Trophoblast cell (in vitro differentiated cells and primary cell): ENCODE results near the gene GLB1L3.

Source experiments
- DNase-seq, 2 donors: peaks; one replicate each; pipeline ENCODE4 v3.0.0-alpha.2; 2016
- H2AFZ ChIP-seq: 2 replicates; pipeline ENCODE4 v1.6.1; 2013; ENCODE audit warnings: low read length, moderate library complexity, mild to moderate bottlenecking; ENCODE audit not compliant: insufficient read depth, poor library complexity
- H2AK5ac ChIP-seq: 2 replicates; pipeline ENCODE4 v1.6.1; 2013; ENCODE audit warnings: mild to moderate bottlenecking, low read length
- H2BK120ac ChIP-seq: 2 replicates; pipeline ENCODE4 v1.6.1; 2013; ENCODE audit warnings: low read length, mild to moderate bottlenecking, moderate library complexity; ENCODE audit not compliant: insufficient read depth, poor library complexity
- H2BK12ac ChIP-seq: 2 replicates; pipeline ENCODE4 v1.6.1; 2013; ENCODE audit warnings: mild to moderate bottlenecking, low read length, moderate library complexity
- H2BK5ac ChIP-seq: 2 replicates; pipeline ENCODE4 v1.6.1; 2013; ENCODE audit warnings: low read length, low read depth, moderate library complexity, mild to moderate bottlenecking; ENCODE audit not compliant: poor library complexity
- H3K14ac ChIP-seq: 2 replicates; pipeline ENCODE4 v1.6.1; 2013; ENCODE audit warnings: mild to moderate bottlenecking, low read length
- H3K18ac ChIP-seq: 2 replicates; pipeline ENCODE4 v1.6.1; 2013; ENCODE audit warnings: mild to moderate bottlenecking, low read length
- H3K23ac ChIP-seq: 2 replicates; pipeline ENCODE4 v1.6.1; 2013; ENCODE audit warnings: low read length
- H3K27ac ChIP-seq: 2 replicates; pipeline ENCODE4 v1.5.1; 2013; ENCODE audit warnings: low read depth, mild to moderate bottlenecking, inconsistent platforms, low read length, moderate library complexity
- H3K27me3 ChIP-seq: 2 replicates; pipeline ENCODE4 v1.6.1; 2013; ENCODE audit warnings: inconsistent platforms, mild to moderate bottlenecking, low read length, moderate library complexity; ENCODE audit not compliant: insufficient read depth
- H3K36me3 ChIP-seq, 2 experiments: 1 replicate in 1 of 2; 2 replicates in 1 of 2; pipeline ENCODE4 v1.6.1; 2013; ENCODE audit warnings: low read length in 2 of 2, mild to moderate bottlenecking in 2 of 2, moderate library complexity in 1 of 2; ENCODE audit not compliant: insufficient read depth in 2 of 2, control insufficient read depth in 1 of 2
- H3K4ac ChIP-seq: 2 replicates; pipeline ENCODE4 v1.6.1; 2013; ENCODE audit warnings: low read depth, mild to moderate bottlenecking, low read length, moderate library complexity
- H3K4me1 ChIP-seq, 2 experiments: 1 replicate in 1 of 2; 2 replicates in 1 of 2; pipeline ENCODE4 v1.6.1; 2013; ENCODE audit warnings: low read length in 2 of 2, mild to moderate bottlenecking in 2 of 2, moderate library complexity in 1 of 2; ENCODE audit not compliant: insufficient read depth in 2 of 2, control insufficient read depth in 1 of 2
- H3K4me2 ChIP-seq: 2 replicates; pipeline ENCODE4 v1.6.1; 2013; ENCODE audit warnings: inconsistent platforms, mild to moderate bottlenecking, low read length, moderate library complexity
- H3K4me3 ChIP-seq: 2 replicates; pipeline ENCODE4 v1.5.1; 2013; ENCODE audit warnings: mild to moderate bottlenecking, low read depth, low read length, inconsistent platforms
- H3K79me1 ChIP-seq: one replicate; pipeline ENCODE4 v1.6.1; 2013; ENCODE audit warnings: low read length
- H3K79me2 ChIP-seq: 2 replicates; pipeline ENCODE4 v1.6.1; 2013; ENCODE audit warnings: low read length, mild to moderate bottlenecking; ENCODE audit not compliant: control insufficient read depth, insufficient read depth, poor library complexity
- H3K9ac ChIP-seq: 2 replicates; pipeline ENCODE4 v1.6.1; 2013; ENCODE audit warnings: mild to moderate bottlenecking, low read length
- H3K9me3 ChIP-seq: 2 replicates; pipeline ENCODE4 v1.6.1; 2013; ENCODE audit warnings: low read depth, mild to moderate bottlenecking, control low read depth, inconsistent platforms, low read length; ENCODE audit not compliant: insufficient read depth
- H4K12ac ChIP-seq: 2 replicates; pipeline ENCODE4 v1.6.1; 2013; ENCODE audit warnings: low read depth, mild to moderate bottlenecking, low read length, moderate library complexity
- H4K8ac ChIP-seq: 2 replicates; pipeline ENCODE4 v1.6.1; 2013; ENCODE audit warnings: low read depth, mild to moderate bottlenecking, low read length, moderate library complexity
- H4K91ac ChIP-seq: one replicate; pipeline ENCODE4 v1.6.1; 2013; ENCODE audit warnings: low read depth, mild to moderate bottlenecking, low read length, moderate library complexity
- WGBS: extraction: QIAGEN DNeasy Blood & Tissue Kit; methylation state at CpG from one replicate; pipeline ENCODE4 v1.1.7; 2013; ENCODE audit warnings: missing lambda C conversion rate; ENCODE audit not compliant: insufficient read length, insufficient coverage; ENCODE audit errors: extremely low coverage; 5-methylcytosine and 5-hydroxymethylcytosine counted together

The GLB1L3 gene

DNA sequence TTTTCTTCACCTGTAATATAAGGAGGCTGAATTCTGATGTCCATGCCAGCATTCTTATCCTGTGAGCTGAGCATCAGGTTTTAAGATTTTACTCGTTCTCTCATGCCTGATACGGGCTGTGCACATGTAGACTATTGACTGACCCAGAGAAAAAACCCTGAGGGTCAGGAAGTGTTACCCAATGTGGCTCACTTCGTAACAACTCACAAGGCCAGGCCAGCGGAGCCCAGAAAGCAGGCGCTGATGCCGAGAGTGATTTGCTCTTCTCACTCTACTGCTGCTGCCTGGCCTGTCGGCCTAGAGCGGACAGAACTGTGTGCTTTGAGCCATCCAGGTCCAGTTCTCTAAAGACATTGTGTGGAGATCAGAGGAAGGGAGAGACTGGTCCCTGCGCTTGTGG, 33.8 kb upstream of the GLB1L3 start:
- Histone ChIP-seq H2BK5ac (no peak overlapping the region), H2AFZ (no peak overlapping the region), H3K79me2 (no peaks in the 10 kb centered on the region), H3K23ac (no peak overlapping the region), H4K8ac (no peak overlapping the region), H3K9ac (no peak overlapping the region), H3K36me3 (peaks cover 36 to 49% of the 10 kb centered on the region in 2 experiments), H3K9me3 (no peaks in the 10 kb centered on the region), H3K4me2 (no peak overlapping the region), H3K14ac (no peak overlapping the region), H3K79me1 (no peaks in the 10 kb centered on the region), H3K4me1 (peaks cover 2 to 8% of the 10 kb centered on the region in 2 experiments), H4K12ac (no peak overlapping the region), H3K4ac (no peak overlapping the region), H2BK12ac (no peak overlapping the region), H2BK120ac (no peak overlapping the region), H3K18ac (no peak overlapping the region), H4K91ac (no peak overlapping the region), H3K27me3 (no peaks in the 10 kb centered on the region), H2AK5ac (no peak overlapping the region), H3K27ac (no peak overlapping the region), H3K4me3 (no peak overlapping the region)
- DNase-seq = peak; percentile 95 to 98
- WGBS = no CpG with 5 or more reads among the region's 9 CpGs

DNA sequence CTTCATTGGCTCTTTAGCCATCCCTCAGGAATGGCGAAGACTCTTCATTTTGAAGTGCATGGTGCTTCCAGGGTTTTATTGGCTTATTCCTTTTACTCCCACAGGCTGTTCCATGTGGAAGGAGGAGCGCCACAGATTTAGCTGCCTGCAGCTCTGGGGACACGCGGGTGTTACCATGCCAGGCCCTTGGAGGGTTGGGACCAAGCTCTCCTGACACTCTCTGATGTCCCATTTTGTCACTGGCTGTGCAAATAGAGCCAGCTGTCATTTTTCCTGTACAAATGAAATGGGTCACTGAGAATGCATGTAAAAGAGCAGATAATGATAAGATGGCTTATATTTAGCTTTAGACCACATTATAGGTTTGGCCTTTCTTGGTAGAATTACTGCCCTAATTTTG, 32.3 kb upstream of the GLB1L3 start:
- Histone ChIP-seq H3K27ac (no peak overlapping the region), H3K4me2 (no peak overlapping the region), H3K9ac (no peak overlapping the region), H2BK12ac (no peak overlapping the region), H2BK120ac (no peak overlapping the region), H3K4me3 (no peak overlapping the region), H3K79me2 (no peaks in the 10 kb centered on the region), H2BK5ac (no peak overlapping the region), H4K91ac (no peak overlapping the region), H2AK5ac (no peak overlapping the region), H4K8ac (no peak overlapping the region), H3K4ac (no peak overlapping the region), H3K18ac (no peak overlapping the region), H3K9me3 (no peaks in the 10 kb centered on the region), H2AFZ (no peak overlapping the region), H3K14ac (no peak overlapping the region), H3K79me1 (no peaks in the 10 kb centered on the region), H3K23ac (no peak overlapping the region), H3K36me3 (peaks cover 36 to 60% of the 10 kb centered on the region in 2 experiments), H3K4me1 (peaks cover 0 to 4% of the 10 kb centered on the region in 2 experiments), H3K27me3 (no peaks in the 10 kb centered on the region), H4K12ac (no peak overlapping the region)
- no CpG with 5 or more reads among the region's 4 CpGs for WGBS
- DNase-seq = no peak

DNA sequence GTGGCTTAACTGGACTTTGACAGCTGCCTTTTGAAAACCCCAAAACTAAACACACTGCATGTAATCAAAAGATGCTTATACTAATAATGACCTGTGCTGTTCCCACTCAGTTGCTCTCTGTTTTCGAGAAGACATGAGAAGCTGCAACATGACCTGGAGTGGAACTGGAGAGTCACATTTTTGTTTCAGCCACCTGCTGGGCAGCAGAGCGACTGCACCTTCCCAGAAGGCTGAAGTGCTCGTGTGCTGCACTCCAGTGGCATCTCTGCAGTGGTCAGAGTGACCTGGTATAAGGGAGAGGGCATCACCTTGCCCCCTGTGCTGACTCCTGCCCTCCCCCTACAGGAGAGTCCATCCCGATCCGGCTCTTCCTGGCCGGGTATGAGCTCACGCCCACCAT, 31.6 kb upstream of the GLB1L3 start:
- Histone ChIP-seq H4K91ac (no peak overlapping the region), H3K9ac (no peak overlapping the region), H3K27ac (no peak overlapping the region), H2BK120ac (no peak overlapping the region), H3K18ac (no peak overlapping the region), H3K27me3 (no peaks in the 10 kb centered on the region), H4K8ac (no peak overlapping the region), H3K36me3 (peaks cover 34 to 62% of the 10 kb centered on the region in 2 experiments), H4K12ac (no peak overlapping the region), H3K9me3 (no peaks in the 10 kb centered on the region), H3K4me1 (peaks cover 0 to 4% of the 10 kb centered on the region in 2 experiments), H2AK5ac (no peak overlapping the region), H3K23ac (no peak overlapping the region), H3K14ac (no peak overlapping the region), H2AFZ (no peak overlapping the region), H3K4me2 (no peak overlapping the region), H2BK5ac (no peak overlapping the region), H2BK12ac (no peak overlapping the region), H3K79me1 (no peaks in the 10 kb centered on the region), H3K4ac (no peak overlapping the region), H3K79me2 (no peaks in the 10 kb centered on the region), H3K4me3 (no peak overlapping the region)
- peak in 1 of 2 donors; percentile 48 for DNase-seq
- WGBS = no CpG with 5 or more reads among the region's 7 CpGs

DNA sequence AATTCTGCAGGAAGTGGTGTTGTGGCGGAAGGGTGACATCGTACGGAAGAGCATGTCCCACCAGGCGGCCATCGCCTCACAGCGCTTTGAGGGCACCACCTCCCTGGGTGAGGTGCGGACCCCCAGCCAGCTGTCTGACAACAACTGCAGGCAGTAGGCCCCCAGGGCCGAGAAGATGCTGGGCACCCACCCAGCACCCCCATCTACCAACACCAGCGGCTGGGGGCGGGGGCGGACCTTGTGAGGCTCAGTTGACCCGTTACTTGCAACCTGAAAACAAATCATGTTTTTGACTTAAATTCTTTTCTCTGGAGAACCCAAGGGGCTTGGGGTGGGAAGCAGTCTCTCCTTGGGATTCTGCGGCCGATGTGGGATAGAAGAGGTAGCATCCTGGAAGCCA, 30.7 kb upstream of the GLB1L3 start:
- H3K27ac ChIP-seq = no peak overlapping the region
- WGBS = no CpG with 5 or more reads among the region's 14 CpGs
- DNase-seq = no peak

More for the DNA sequence above, 30.7 kb upstream of the GLB1L3 start:
- no peak overlapping the region for H3K23ac ChIP-seq
- no peak overlapping the region for H2BK120ac ChIP-seq
- H3K4me3 ChIP-seq = no peak overlapping the region
- H3K27me3 ChIP-seq = no peaks in the 10 kb centered on the region
- H4K12ac ChIP-seq = no peak overlapping the region
- H2BK12ac ChIP-seq = no peak overlapping the region
- peaks cover 34 to 60% of the 10 kb centered on the region in 2 experiments for H3K36me3 ChIP-seq
- no peak overlapping the region for H3K14ac ChIP-seq
- H2AK5ac ChIP-seq = no peak overlapping the region
- no peak overlapping the region for H4K8ac ChIP-seq
- H3K4me1 ChIP-seq = peaks cover 0 to 4% of the 10 kb centered on the region in 2 experiments
- H3K79me2 ChIP-seq = no peaks in the 10 kb centered on the region
- no peak overlapping the region for H4K91ac ChIP-seq
- H3K18ac ChIP-seq = no peak overlapping the region
- no peak overlapping the region for H2BK5ac ChIP-seq
- no peak overlapping the region for H3K4ac ChIP-seq
- no peaks in the 10 kb centered on the region for H3K9me3 ChIP-seq
- no peak overlapping the region for H3K9ac ChIP-seq
- H3K79me1 ChIP-seq = no peaks in the 10 kb centered on the region
- H2AFZ ChIP-seq = no peak overlapping the region
- H3K4me2 ChIP-seq = no peak overlapping the region
